ENCODE data around the gene UBE2E2. TPM values are rescaled to one million over a fixed set of nuclear protein-coding genes. Genes with fewer than 3 reads are reported as not detected.

Gene UBE2E2
- total and polyA plus RNA-seq, 2 of the 13 experiments (the other 11 are each of a cell fraction or from before 2014, with no cell fraction given): 0.77 to 1.5 TPM

GRCh38 chr3:23193831-23194230 is 9.3 kb upstream of the UBE2E2 start (continued):
- TF ChIP-seq CREM (IDR thresholded peaks at IDR 0.05) (no peak), CREM (CRISPR knock-in tag; IDR thresholded peaks at IDR 0.05) (no peak)

- POLR2A ChIA-PET: no interaction called here
- in situ Hi-C loops (cut with HindIII; ENCODE audit: extremely low pct_ligation_motif_present, low pct_unique_long_range_greater_than_20kb): no loop called here
- TF ChIP-seq RERE (CRISPR knock-in tag; IDR thresholded peaks at IDR 0.05; ENCODE audit: low read depth): no peak
- TF ChIP-seq ZNF761 (CRISPR knock-in tag; conservative IDR thresholded peaks at IDR 0.05): no peak
- no peak for TF ChIP-seq PHB2 (IDR thresholded peaks at IDR 0.05; ENCODE audit: partially characterized antibody)
Measured at GRCh38 chr3:23198801-23199200, 4.3 kb upstream of the UBE2E2 start.

More at GRCh38 chr3:23198801-23199200, 4.3 kb upstream of the UBE2E2 start:
- H3K4me1 ChIP-seq (ENCODE audit: insufficient read depth, low read length): no peaks in the 10 kb centered on the region; the same call in 1 of the 2 replicates
- no peaks in the 10 kb centered on the region for H3K79me2 ChIP-seq (ENCODE audit: insufficient read depth, low read length)
- BruUV-seq (replicated peaks): no TSS peak
- intact Hi-C loops (cut with micrococcal nuclease; ENCODE audit: unreplicated experiment): no loop called here
- peaks cover 0 to 23% of the 10 kb centered on the region in 2 experiments; a peak in 4 of 5 replicates for H3K27me3 ChIP-seq (ENCODE audit: control insufficient read depth in 1 of 2, insufficient read depth in 2 of 2, low read length in 2 of 2)
- CTCF ChIA-PET (ENCODE audit: low intra/inter-chr PET ratio, low total read pairs): no interaction called here
- H3K4me2 ChIP-seq (ENCODE audit: low read depth, low read length): no peak overlapping the region
- H3K27ac ChIP-seq (ENCODE audit: extremely low read length, insufficient read depth, low read length): no peak overlapping the region
- ATAC-seq: no peak
- H4K20me1 ChIP-seq (ENCODE audit: insufficient read depth, low read length): no peaks in the 10 kb centered on the region
- no peak overlapping the region for H3K9ac ChIP-seq (ENCODE audit: insufficient read depth, low read depth, low read length)
- H3K36me3 ChIP-seq (replicated peaks in 1 of 2; ENCODE audit: control insufficient read depth in 1 of 2, insufficient read depth in 2 of 2, low read length in 2 of 2): no peaks in the 10 kb centered on the region
- no peak overlapping the region for H3K4me3 ChIP-seq (replicated peaks in 1 of 3; ENCODE audit: insufficient read depth in 1 of 3, low read depth in 2 of 3, low read length in 3 of 3)
- DNase-seq (ENCODE audit: low spot score): no peak
- no peak for FAIRE-seq
- no peaks in the 10 kb centered on the region for H3K9me3 ChIP-seq (ENCODE audit: low read length)
- H2AFZ ChIP-seq (ENCODE audit: low read length): no peak overlapping the region
- 15% methylated on average over 4 of the region's 4 CpGs for WGBS (ENCODE audit: low lambda C conversion rate)

Measured in HepG2 (cell line).